Measurements from ENCODE around the gene HS3ST5. TPM values are rescaled to one million over a fixed set of nuclear protein-coding genes. Genes with fewer than 3 reads are reported as not detected.

The HS3ST5 gene
- total and polyA plus RNA-seq, 2 experiments from 2014 or later: 2.8 to 3.5 TPM

GRCh38 chr6:114202389-114202788 lies 140.4 kb downstream of the HS3ST5 start:
- TF ChIP-seq JUNB (IDR thresholded peaks at IDR 0.05; ENCODE audit: unreplicated experiment) (no peak), NANOG (IDR thresholded peaks at IDR 0.05; ENCODE audit: borderline replicate concordance) (peak; percentile 83; the same call in 1 of the 2 replicates), ZNF114 (CRISPR knock-in tag; IDR thresholded peaks at IDR 0.05) (no peak), CREB1 (CRISPR knock-in tag; IDR thresholded peaks at IDR 0.05; ENCODE audit: low read depth) (no peak)
- TF ChIP-seq, protein P1, sequence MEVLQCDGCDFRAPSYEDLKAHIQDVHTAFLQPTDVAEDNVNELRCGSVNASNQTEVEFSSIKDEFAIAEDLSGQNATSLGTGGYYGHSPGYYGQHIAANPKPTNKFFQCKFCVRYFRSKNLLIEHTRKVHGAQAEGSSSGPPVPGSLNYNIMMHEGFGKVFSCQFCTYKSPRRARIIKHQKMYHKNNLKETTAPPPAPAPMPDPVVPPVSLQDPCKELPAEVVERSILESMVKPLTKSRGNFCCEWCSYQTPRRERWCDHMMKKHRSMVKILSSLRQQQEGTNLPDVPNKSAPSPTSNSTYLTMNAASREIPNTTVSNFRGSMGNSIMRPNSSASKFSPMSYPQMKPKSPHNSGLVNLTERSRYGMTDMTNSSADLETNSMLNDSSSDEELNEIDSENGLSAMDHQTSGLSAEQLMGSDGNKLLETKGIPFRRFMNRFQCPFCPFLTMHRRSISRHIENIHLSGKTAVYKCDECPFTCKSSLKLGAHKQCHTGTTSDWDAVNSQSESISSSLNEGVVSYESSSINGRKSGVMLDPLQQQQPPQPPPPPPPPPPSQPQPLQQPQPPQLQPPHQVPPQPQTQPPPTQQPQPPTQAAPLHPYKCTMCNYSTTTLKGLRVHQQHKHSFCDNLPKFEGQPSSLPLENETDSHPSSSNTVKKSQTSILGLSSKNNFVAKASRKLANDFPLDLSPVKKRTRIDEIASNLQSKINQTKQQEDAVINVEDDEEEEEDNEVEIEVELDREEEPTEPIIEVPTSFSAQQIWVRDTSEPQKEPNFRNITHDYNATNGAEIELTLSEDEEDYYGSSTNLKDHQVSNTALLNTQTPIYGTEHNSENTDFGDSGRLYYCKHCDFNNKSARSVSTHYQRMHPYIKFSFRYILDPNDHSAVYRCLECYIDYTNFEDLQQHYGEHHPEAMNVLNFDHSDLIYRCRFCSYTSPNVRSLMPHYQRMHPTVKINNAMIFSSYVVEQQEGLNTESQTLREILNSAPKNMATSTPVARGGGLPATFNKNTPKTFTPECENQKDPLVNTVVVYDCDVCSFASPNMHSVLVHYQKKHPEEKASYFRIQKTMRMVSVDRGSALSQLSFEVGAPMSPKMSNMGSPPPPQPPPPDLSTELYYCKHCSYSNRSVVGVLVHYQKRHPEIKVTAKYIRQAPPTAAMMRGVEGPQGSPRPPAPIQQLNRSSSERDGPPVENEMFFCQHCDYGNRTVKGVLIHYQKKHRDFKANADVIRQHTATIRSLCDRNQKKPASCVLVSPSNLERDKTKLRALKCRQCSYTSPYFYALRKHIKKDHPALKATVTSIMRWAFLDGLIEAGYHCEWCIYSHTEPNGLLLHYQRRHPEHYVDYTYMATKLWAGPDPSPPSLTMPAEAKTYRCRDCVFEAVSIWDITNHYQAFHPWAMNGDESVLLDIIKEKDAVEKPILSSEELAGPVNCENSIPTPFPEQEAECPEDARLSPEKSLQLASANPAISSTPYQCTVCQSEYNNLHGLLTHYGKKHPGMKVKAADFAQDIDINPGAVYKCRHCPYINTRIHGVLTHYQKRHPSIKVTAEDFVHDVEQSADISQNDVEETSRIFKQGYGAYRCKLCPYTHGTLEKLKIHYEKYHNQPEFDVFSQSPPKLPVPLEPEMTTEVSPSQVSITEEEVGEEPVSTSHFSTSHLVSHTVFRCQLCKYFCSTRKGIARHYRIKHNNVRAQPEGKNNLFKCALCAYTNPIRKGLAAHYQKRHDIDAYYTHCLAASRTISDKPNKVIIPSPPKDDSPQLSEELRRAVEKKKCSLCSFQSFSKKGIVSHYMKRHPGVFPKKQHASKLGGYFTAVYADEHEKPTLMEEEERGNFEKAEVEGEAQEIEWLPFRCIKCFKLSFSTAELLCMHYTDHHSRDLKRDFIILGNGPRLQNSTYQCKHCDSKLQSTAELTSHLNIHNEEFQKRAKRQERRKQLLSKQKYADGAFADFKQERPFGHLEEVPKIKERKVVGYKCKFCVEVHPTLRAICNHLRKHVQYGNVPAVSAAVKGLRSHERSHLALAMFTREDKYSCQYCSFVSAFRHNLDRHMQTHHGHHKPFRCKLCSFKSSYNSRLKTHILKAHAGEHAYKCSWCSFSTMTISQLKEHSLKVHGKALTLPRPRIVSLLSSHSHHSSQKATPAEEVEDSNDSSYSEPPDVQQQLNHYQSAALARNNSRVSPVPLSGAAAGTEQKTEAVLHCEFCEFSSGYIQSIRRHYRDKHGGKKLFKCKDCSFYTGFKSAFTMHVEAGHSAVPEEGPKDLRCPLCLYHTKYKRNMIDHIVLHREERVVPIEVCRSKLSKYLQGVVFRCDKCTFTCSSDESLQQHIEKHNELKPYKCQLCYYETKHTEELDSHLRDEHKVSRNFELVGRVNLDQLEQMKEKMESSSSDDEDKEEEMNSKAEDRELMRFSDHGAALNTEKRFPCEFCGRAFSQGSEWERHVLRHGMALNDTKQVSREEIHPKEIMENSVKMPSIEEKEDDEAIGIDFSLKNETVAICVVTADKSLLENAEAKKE (CRISPR knock-in tag; IDR thresholded peaks at IDR 0.05): peak; percentile 64; the same call in 1 of the 2 replicates
- Mint-ChIP-seq H3K27ac (peak overlapping the region; percentile 80), H3K36me3 (ENCODE audit: low read depth) (peaks cover 49% of the 10 kb centered on the region), H3K4me1 (peaks cover 27% of the 10 kb centered on the region), H3K27me3 (ENCODE audit: insufficient read depth, low read depth, poor library complexity) (no peaks in the 10 kb centered on the region), H3K4me3 (peak overlapping the region; percentile 0; the same call in 1 of the 3 replicates), H3K9me3 (peaks cover 33% of the 10 kb centered on the region)
- Histone ChIP-seq H3K27ac (ENCODE audit: low read depth) (peak overlapping the region; percentile 78), H3K79me2 (replicated peaks; ENCODE audit: insufficient read depth) (no peaks in the 10 kb centered on the region), H2AFZ (no peak overlapping the region), H3K4me1 (ENCODE audit: insufficient read depth) (peaks cover 30% of the 10 kb centered on the region), H3K9me2 (ENCODE audit: insufficient read depth) (no peaks in the 10 kb centered on the region), H3F3A (replicated peaks; ENCODE audit: low read depth) (no peaks in the 10 kb centered on the region), H3K4me2 (no peak overlapping the region), H3K27me3 (ENCODE audit: insufficient read depth) (no peaks in the 10 kb centered on the region), H3K4me3 (no peak overlapping the region), H3K36me3 (ENCODE audit: insufficient read depth) (no peaks in the 10 kb centered on the region), H4K20me1 (replicated peaks; ENCODE audit: insufficient read depth) (no peaks in the 10 kb centered on the region)
- DNase-seq (ENCODE audit: low spot score) (peak; percentile 71), ATAC-seq (peak; percentile 95)

DNA sequence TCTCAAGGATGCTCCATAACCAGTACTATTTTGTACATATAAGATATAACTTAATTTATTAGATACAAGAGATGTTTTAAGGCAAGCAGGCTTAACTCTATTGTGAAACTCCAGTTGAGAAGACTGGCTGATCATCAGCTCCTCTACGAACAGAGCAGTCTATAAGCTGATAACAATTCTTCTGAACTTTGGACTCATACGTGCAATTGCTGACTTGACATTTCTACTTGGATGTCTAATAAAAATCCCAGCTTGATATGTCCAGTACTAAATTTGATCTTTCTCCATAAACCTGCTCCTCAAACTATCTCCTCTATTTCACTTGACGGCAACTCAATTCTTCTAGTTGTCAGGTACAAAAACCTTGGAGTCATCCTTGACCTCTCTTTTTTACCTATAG lies 141.9 kb downstream of the HS3ST5 start:
- Mint-ChIP-seq H3K4me1 (peaks cover 38% of the 10 kb centered on the region), H3K27ac (no peak overlapping the region), H3K4me3 (no peak overlapping the region), H3K27me3 (ENCODE audit: insufficient read depth, low read depth, poor library complexity) (no peaks in the 10 kb centered on the region), H3K36me3 (ENCODE audit: low read depth) (peaks cover 42% of the 10 kb centered on the region), H3K9me3 (peaks cover 27% of the 10 kb centered on the region)
- Histone ChIP-seq H3F3A (replicated peaks; ENCODE audit: low read depth) (no peaks in the 10 kb centered on the region), H3K27ac (ENCODE audit: low read depth) (no peak overlapping the region; the same call in 1 of the 2 replicates), H3K79me2 (replicated peaks; ENCODE audit: insufficient read depth) (no peaks in the 10 kb centered on the region), H3K4me3 (no peak overlapping the region), H3K4me1 (ENCODE audit: insufficient read depth) (peaks cover 44% of the 10 kb centered on the region), H3K36me3 (ENCODE audit: insufficient read depth) (no peaks in the 10 kb centered on the region), H3K4me2 (no peak overlapping the region), H2AFZ (no peak overlapping the region), H3K9me2 (ENCODE audit: insufficient read depth) (no peaks in the 10 kb centered on the region), H4K20me1 (replicated peaks; ENCODE audit: insufficient read depth) (no peaks in the 10 kb centered on the region), H3K27me3 (ENCODE audit: insufficient read depth) (no peaks in the 10 kb centered on the region)
- no peak for DNase-seq (ENCODE audit: low spot score)
- ATAC-seq: no peak
- TF ChIP-seq ZNF331 (CRISPR knock-in tag; IDR thresholded peaks at IDR 0.05; ENCODE audit: low read depth) (no peak), NANOG (IDR thresholded peaks at IDR 0.05; ENCODE audit: borderline replicate concordance) (no peak), POLR2AphosphoS5 (IDR thresholded peaks at IDR 0.05; ENCODE audit: low read depth) (no peak), STAT1 (IDR thresholded peaks at IDR 0.05; ENCODE audit: unreplicated experiment) (no peak), ZNF114 (CRISPR knock-in tag; IDR thresholded peaks at IDR 0.05) (no peak), CREB1 (CRISPR knock-in tag; IDR thresholded peaks at IDR 0.05; ENCODE audit: low read depth) (no peak), EZH2phosphoT487 (IDR thresholded peaks at IDR 0.05; ENCODE audit: unreplicated experiment) (no peak)
- TF ChIP-seq, protein P2, sequence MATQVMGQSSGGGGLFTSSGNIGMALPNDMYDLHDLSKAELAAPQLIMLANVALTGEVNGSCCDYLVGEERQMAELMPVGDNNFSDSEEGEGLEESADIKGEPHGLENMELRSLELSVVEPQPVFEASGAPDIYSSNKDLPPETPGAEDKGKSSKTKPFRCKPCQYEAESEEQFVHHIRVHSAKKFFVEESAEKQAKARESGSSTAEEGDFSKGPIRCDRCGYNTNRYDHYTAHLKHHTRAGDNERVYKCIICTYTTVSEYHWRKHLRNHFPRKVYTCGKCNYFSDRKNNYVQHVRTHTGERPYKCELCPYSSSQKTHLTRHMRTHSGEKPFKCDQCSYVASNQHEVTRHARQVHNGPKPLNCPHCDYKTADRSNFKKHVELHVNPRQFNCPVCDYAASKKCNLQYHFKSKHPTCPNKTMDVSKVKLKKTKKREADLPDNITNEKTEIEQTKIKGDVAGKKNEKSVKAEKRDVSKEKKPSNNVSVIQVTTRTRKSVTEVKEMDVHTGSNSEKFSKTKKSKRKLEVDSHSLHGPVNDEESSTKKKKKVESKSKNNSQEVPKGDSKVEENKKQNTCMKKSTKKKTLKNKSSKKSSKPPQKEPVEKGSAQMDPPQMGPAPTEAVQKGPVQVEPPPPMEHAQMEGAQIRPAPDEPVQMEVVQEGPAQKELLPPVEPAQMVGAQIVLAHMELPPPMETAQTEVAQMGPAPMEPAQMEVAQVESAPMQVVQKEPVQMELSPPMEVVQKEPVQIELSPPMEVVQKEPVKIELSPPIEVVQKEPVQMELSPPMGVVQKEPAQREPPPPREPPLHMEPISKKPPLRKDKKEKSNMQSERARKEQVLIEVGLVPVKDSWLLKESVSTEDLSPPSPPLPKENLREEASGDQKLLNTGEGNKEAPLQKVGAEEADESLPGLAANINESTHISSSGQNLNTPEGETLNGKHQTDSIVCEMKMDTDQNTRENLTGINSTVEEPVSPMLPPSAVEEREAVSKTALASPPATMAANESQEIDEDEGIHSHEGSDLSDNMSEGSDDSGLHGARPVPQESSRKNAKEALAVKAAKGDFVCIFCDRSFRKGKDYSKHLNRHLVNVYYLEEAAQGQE (IDR thresholded peaks at IDR 0.05; ENCODE audit: unreplicated experiment): no peak
- TF ChIP-seq, protein P3, sequence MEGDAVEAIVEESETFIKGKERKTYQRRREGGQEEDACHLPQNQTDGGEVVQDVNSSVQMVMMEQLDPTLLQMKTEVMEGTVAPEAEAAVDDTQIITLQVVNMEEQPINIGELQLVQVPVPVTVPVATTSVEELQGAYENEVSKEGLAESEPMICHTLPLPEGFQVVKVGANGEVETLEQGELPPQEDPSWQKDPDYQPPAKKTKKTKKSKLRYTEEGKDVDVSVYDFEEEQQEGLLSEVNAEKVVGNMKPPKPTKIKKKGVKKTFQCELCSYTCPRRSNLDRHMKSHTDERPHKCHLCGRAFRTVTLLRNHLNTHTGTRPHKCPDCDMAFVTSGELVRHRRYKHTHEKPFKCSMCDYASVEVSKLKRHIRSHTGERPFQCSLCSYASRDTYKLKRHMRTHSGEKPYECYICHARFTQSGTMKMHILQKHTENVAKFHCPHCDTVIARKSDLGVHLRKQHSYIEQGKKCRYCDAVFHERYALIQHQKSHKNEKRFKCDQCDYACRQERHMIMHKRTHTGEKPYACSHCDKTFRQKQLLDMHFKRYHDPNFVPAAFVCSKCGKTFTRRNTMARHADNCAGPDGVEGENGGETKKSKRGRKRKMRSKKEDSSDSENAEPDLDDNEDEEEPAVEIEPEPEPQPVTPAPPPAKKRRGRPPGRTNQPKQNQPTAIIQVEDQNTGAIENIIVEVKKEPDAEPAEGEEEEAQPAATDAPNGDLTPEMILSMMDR (conservative IDR thresholded peaks at IDR 0.05; ENCODE audit: low read depth in 2 of 2): no peak

Measured in GM23338 (cell line).